ENCODE data around the gene KRTAP5-9.

DNA sequence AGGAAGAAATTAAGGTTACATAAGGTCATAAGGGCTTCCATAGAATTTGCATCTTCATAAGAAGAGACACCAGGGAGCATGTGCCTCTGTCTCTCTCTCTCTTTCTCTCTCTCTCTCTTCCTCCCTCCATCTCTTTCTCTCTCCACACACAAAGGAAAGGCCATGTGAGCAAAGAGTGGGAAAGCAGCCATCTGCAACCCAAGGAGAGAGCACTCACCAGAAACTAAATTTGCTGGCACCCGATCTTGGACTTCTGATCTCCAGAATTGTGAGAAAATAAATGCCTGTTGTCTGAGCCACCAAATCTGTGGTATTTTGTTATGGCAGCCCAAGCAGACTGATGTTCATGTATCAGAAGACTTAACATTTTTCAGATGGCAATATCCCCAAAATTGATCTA, 10.8 kb downstream of the KRTAP5-9 start:
- no peak for TF ChIP-seq EZH2 (IDR thresholded peaks at IDR 0.05; ENCODE audit: borderline replicate concordance)
- TF ChIP-seq, protein P1, sequence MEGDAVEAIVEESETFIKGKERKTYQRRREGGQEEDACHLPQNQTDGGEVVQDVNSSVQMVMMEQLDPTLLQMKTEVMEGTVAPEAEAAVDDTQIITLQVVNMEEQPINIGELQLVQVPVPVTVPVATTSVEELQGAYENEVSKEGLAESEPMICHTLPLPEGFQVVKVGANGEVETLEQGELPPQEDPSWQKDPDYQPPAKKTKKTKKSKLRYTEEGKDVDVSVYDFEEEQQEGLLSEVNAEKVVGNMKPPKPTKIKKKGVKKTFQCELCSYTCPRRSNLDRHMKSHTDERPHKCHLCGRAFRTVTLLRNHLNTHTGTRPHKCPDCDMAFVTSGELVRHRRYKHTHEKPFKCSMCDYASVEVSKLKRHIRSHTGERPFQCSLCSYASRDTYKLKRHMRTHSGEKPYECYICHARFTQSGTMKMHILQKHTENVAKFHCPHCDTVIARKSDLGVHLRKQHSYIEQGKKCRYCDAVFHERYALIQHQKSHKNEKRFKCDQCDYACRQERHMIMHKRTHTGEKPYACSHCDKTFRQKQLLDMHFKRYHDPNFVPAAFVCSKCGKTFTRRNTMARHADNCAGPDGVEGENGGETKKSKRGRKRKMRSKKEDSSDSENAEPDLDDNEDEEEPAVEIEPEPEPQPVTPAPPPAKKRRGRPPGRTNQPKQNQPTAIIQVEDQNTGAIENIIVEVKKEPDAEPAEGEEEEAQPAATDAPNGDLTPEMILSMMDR (IDR thresholded peaks at IDR 0.05; ENCODE audit: poor library complexity), result no peak

All from hepatocyte (in vitro differentiated cells).